HG03520 (cell line): ENCODE results near the gene BRICD5.

Experiments used
- ATAC-seq: cut with Tn5 transposase; IDR thresholded peaks from one replicate; pipeline ENCODE4 v1.9.1; 2021; ENCODE audit warnings: mild to moderate bottlenecking, moderate library complexity; ENCODE audit not compliant: unreplicated experiment

BRICD5 gene

GRCh38 chr16:2237493-2238149, 27.0 kb upstream of the BRICD5 start:
- ATAC-seq, result no peak

DNA sequence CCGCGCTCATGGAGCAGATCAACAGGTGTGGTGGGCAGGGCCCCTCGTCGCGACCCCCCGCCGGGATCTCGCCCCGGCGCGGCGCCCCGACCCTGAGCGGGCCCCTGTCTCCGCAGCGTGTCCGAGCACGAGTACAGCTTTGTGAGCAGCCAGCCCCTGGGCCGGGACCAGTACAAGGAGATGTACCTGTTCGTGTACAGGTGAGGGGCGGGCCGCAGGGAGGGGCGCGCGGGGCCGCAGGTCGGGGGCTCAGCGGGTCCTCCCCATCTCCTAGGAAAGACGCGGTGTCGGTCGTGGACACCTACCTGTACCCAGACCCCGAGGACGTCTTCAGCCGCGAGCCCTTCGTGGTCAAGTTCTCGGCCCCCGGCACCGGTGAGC, 26.4 kb upstream of the BRICD5 start:
- ATAC-seq, result no peak

GRCh38 chr16:2236337-2237101, 25.9 kb upstream of the BRICD5 start, which contains the start of gene DNASE1L2:
Gene DNASE1L2 (plus strand): TSS chr16:2236444. CDS start chr16:2236817, 373 bp downstream.
- ATAC-seq, result no peak

DNA sequence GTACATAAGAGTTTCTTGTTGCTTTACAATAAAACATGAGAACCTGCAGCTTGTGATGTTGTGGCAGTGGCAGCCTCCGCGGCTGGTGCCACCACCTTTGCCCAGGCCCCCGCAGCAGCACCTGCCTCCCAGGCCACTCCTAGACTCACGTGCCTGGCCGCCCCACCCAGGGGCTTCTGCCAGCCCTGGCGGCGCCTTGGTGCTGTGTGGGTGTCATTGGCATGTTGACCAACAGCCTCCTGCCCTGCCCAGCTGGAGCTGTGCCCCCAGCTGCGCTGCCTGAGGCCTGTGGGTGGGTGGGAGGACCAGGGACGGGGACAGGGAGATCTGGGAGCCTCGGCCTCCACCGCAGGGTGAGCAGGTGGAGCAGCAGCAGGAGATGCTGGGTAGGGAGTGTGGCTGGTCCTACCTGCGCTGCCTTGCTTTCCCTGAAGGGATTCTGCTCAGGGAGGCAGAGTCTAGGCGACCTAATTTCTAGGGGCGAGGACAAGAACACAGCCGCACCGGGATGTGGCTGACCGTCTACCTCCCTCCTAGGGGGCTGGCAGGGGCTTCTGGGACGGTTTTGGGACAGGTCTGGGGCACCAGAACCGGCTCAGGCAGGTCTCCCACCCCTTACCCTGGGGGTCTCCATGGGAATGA, 25.2 kb upstream of the BRICD5 start:
- no peak for ATAC-seq

DNA sequence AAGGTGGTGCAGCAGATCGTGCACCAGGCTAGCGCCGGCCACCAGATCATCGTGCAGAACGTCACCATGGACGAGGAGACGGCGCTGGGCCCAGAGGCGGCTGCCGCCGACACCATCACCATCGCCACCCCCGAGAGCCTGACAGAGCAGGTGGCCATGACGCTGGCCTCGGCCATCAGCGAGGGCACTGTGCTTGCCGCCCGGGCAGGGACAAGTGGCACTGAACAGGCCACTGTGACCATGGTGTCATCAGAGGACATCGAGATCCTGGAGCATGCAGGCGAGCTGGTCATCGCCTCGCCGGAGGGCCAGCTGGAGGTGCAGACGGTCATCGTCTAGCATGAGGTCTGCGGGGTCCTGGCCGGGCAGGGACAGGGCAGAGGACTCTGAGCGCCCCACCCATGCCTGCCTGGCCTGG, 24.6 kb upstream of the BRICD5 start:
- ATAC-seq, result no peak

DNA sequence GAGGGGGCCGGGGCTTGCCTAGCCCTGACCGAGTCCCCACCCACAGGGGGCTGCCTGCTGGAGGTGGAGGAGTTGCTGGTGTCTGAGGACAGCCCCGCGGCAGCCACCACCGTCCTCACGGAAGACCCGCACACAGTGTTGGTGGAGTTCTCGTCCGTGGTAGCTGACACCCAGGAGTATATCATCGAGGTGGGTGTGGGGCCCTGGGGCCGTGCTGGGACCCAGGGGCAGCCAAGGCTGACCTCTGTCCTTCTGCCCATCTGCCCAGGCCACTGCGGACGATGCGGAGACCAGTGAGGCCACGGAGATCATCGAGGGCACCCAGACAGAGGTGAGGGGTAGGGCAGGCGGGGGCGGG, 24.1 kb upstream of the BRICD5 start:
- no peak for ATAC-seq

DNA sequence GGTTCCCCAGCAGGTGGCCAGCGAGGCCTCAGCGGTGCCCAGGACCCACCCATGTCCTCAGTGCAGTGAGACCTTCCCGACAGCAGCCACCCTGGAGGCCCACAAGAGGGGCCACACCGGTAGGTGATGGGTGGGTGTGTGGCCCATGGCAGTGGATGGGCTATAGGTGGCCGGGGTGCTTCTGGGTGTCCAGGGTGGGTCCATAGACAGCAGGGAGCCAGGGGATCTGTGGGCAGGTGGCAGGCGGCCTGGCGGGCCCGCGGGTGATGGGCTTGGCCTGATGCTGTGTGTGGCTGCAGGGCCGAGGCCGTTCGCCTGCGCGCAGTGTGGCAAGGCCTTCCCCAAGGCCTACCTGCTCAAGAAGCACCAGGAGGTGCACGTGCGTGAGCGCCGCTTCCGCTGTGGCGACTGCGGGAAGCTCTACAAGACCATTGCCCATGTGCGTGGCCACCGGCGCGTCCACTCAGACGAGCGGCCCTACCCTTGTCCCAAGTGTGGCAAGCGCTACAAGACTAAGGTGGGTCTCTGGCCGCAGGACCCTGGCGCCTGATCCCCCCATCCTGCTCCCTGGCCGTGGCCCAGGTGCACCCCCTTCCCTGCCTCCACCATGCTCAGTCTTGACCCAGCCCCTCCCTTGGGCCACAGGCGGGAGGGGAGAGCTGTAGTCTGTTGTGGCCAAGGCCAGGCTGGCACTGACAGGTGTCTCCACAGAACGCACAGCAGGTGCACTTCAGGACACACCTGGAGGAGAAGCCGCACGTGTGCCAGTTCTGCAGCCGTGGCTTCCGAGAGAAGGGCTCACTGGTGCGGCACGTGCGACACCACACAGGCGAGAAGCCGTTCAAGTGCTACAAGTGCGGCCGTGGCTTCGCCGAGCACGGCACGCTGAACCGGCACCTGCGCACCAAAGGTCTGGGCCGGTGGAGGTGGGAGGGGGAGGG, 23.5 kb upstream of the BRICD5 start:
- no peak for ATAC-seq

DNA sequence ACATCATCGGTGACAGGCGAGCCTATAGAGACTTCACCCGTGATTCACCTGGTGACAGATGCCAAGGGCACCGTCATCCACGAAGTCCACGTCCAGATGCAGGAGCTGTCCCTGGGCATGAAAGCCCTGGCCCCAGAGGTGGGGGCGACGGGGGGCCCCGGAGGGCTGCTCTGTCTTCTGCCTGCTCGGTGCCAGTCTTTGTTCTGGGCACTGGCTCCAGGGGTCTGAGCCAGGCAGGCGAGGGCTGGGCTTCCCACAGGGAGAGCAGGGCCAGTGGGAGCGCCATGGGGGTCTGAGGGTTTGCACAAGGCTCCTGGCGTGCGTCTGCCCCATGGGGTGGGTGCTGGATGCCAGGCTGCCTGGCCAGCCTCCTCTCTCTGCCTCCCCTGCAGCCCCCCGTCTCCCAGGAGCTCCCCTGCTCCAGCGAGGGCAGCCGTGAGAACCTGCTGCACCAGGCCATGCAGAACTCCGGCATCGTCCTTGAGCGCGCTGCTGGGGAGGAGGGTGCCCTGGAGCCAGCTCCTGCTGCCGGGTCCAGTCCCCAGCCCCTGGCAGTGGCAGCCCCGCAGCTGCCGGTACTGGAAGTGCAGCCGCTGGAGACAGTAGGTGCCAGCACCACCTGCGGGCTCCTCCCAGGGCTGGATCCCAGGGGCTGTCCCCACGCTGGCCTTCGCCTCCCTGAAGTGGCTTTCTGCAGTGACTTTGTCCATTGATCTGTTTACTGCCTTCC, 22.5 kb upstream of the BRICD5 start:
- no peak for ATAC-seq

DNA sequence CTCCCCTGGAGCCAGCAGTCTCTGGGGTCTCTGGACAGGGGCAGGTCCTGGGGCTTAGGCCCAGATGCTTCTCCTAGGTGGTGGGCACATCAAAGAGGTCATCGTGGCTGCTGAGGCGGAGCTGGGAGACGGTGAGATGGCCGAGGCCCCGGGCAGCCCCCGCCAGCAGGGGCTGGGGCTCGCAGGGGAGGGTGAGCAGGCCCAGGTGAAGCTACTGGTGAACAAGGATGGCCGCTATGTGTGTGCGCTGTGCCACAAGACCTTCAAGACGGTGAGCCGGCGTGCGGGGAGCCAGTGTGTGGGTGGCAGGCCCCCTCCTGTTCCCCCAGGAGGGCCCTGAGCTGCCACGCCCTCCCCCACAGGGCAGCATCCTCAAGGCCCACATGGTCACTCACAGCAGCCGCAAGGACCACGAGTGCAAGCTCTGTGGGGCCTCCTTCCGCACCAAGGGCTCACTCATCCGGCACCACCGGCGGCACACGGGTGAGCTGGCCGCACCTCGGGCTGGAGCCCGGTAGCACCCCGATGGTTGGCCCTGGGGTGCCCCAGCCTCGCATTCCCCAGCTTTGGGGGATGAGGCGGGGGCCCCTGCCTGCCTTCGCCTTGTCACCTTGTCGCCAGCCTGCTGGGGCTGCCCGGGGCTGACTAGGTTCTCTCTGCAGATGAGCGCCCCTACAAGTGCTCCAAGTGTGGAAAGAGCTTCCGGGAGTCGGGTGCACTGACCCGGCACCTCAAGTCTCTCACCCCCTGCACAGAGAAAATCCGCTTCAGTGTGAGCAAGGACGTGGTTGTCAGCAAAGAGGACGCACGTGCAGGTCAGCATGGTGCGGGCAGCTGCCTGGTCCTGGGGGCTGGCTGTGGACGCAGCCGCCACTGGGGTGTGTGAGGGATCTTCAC, 21.7 kb upstream of the BRICD5 start:
- ATAC-seq, result no peak

- ATAC-seq, result no peak
These were observed 20.6 kb upstream of the BRICD5 start for GRCh38 chr16:2231016-2231931.

DNA sequence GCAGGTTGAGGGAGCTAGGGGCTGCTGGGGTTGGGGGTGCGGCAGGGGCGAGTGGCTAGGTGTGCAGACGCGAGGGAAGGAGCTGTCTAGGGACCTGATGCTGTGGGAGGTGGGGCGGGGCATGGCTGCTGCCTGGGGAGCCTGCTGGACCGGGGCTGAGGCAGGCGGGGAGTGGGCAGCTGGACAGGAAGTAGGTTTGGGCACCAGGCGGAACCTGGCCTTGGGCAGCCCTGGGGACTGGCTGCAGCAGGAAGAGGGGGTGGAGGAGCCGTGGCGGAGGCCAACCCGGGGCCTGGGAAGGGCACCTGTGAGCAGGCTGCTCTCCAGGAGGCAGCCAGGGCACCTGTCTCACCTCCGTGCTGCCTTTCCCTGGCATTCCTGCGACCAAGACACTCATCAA, 19.7 kb upstream of the BRICD5 start:
- ATAC-seq, result no peak

DNA sequence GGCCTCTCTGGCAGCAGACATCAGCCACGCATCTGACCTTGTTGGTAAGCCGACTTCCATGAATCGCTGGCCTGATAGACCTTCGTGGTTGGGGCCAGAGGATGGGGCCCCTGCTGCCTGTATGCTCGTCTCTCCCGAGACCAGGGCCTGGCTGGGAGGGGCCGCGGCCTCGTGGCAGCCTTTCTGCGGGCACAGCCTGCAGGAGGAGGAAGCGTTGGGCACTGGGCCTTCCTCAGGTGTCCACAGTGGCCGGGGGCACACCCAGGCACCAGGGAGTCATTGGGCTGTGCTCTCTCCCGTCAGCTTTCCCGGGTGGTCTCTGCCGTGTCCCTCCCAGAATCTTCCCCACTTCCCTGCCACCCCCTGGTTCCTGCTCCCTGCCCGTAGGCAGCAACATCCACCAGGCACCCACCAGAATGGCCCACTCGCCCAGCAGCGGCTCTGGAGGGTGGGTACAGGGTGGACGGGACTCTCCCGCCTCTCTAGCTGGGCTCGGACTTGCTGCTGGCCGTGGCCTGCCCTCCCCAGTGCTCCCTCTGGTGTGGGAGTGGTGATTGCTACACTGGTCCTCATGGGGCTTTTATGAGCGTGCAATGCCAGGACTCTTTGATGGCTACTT, 19.1 kb upstream of the BRICD5 start:
- no peak for ATAC-seq

DNA sequence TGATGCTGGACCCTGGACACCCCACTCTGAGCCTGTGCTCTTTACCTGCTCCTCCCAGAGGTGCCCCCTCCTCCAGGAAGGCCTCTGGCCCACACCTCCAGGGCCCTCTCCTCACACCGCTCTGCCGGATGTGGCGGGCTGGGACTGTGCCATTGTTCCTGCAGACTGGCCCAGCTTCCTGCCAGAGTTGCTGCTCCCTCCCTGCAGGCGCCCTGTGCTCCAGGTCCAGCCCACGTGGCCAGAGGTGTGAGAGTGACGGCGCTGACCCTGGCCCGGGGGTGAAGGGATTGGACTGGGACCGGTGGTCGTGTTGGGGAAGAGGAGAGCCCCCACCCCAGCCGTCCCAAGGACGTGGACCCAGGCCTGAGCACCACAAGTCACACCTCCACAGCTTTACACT, 18.4 kb upstream of the BRICD5 start:
- no peak for ATAC-seq

DNA sequence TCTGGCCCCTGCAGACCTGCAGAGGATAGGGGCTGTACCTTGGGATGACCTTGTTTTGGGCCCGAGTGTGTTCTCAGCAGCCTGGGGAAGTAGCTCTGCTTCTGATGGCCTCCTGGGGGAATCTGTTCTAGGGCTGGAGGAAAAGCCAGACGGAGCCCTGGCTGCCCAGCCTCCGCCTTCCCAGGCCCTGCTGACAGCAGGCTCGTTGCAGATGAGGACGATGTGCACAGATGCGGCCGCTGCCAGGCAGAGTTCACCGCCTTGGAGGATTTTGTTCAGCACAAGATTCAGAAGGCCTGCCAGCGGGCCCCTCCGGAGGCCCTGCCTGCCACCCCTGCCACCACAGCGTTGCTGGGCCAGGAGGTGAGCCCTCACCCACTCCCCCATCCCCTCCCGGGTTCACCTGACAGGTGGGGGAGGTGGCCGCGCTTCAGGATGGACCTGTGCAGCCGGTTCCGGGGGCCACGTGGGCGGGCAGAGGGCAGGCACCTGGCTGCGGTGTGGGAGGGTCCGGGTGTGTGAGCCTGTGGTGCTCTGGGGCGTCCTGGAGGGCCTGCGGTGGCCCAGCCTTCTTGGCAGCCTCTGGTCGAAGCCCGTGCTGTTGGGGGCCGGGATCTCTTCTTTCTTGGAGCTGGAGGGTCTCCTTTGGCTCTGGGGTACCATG, 17.6 kb upstream of the BRICD5 start:
- no peak for ATAC-seq

DNA sequence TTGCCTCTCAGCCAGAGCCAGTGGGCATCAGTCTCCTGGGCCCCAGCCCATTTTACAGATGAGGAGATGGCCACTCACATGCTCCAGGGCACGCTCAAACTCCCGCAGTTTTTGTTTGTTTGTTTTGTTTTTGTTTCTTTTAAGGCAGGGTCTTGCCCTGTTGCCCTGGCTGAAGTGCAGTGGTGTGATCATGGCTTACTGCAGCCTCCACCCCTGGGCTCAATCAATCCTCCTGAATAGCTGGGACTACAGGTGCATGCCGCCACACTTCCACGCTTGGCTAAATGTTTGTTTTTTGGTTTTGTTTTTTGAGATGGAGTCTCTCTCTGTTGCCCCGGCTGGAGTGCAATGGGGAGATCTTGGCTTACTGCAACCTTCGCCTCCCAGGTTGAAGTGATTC, 16.3 kb upstream of the BRICD5 start:
- no peak for ATAC-seq

DNA sequence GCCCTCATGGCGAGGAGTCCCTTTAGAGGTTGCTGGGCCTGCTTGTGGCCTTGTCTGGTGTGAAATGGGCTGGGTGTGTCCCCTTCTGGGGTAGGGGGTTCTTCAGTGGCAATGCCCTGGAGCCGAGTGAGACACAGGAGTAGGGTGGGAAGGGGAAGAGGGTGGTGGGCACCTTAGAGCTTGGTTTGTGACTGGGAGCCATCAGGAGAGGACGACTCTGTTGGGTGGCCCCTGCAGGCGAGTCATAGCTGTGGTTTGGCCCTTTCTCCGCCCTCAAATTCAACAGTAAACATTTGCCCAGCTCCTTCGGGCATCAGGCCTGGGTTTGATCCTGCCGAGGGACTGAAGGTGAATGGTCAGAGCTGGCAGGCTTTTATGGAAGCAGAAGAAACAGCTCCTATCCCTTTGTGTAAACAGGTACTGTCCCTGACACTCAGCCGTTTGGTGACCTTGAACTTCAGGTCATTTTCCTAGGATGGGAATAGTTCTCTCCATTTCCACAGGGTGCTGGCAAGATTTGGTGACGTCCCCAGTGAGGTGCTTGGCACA, 15.7 kb upstream of the BRICD5 start:
- no peak for ATAC-seq

GRCh38 chr16:2223942-2224486, 13.4 kb upstream of the BRICD5 start:
- ATAC-seq, result peak; percentile 9
